Ishikawa (cell line): ENCODE results near the gene MAN1A2.

Experiments
- CEBPB ChIP-seq: IDR thresholded peaks from 2 replicates; pipeline ENCODE4 v1.6.1; 2012
- CREB1 ChIP-seq: IDR thresholded peaks from 2 replicates; pipeline ENCODE4 v1.6.1; 2012; ENCODE audit warnings: low read depth
- EGR1 ChIP-seq: IDR thresholded peaks from 2 replicates; pipeline ENCODE4 v1.6.1; 2012
- EP300 ChIP-seq: IDR thresholded peaks from 2 replicates; pipeline ENCODE4 v1.6.1; 2012; ENCODE audit warnings: borderline replicate concordance
- FOXM1 ChIP-seq: IDR thresholded peaks from 2 replicates; pipeline ENCODE4 v1.6.1; 2012; ENCODE audit warnings: low read depth, borderline replicate concordance
- RAD21 ChIP-seq: IDR thresholded peaks from 2 replicates; pipeline ENCODE4 v1.6.1; 2012; ENCODE audit warnings: low read depth
- TAF1 ChIP-seq: IDR thresholded peaks from 2 replicates; pipeline ENCODE4 v1.6.1; 2012; ENCODE audit warnings: low read depth, mild to moderate bottlenecking
- TCF12 ChIP-seq: IDR thresholded peaks from 2 replicates; pipeline ENCODE4 v1.6.1; 2012; ENCODE audit warnings: low read depth
- TEAD4 ChIP-seq: IDR thresholded peaks from 2 replicates; pipeline ENCODE4 v1.6.1; 2012
- YY1 ChIP-seq: IDR thresholded peaks from 2 replicates; pipeline ENCODE4 v1.6.1; 2012; ENCODE audit warnings: low read depth
- ZBTB7A ChIP-seq: IDR thresholded peaks from 2 replicates; pipeline ENCODE4 v1.6.1; 2012; ENCODE audit warnings: low read depth
- TF ChIP-seq, protein P1 (sequence below): IDR thresholded peaks from 2 replicates; pipeline ENCODE4 v1.6.1; 2012; ENCODE audit warnings: low read depth, mild to moderate bottlenecking
- TF ChIP-seq, protein P2 (sequence below): IDR thresholded peaks from 2 replicates; pipeline ENCODE4 v1.6.1; 2012
- TF ChIP-seq, protein P3 (sequence below): IDR thresholded peaks from 2 replicates; pipeline ENCODE4 v1.6.1; 2012

DNA sequence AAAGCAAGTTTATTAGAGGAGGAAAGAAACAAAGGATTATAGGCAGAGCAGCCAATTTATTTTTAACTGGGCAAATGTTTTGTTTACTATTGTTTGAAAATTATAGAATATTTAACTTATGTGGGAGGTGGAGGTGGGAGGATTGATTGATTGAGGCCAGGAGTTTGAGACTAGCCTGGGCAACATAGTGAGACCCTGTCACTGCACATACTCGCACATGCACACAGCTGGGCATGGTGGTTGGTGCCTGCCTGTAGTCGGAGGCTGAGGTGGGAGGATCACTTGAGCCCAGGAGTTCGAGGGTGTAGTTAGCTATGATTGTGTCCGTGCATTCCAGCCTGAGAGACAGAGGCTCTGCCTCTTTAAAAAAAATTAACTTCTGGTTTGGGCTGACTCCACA lies 6.7 kb downstream of the MAN1A2 start:
- TF ChIP-seq YY1 (no peak), EP300 (no peak), TCF12 (no peak), CREB1 (no peak), RAD21 (no peak), TEAD4 (no peak), ZBTB7A (no peak), TAF1 (no peak), EGR1 (no peak), FOXM1 (no peak), CEBPB (no peak)
- TF ChIP-seq, protein P1, sequence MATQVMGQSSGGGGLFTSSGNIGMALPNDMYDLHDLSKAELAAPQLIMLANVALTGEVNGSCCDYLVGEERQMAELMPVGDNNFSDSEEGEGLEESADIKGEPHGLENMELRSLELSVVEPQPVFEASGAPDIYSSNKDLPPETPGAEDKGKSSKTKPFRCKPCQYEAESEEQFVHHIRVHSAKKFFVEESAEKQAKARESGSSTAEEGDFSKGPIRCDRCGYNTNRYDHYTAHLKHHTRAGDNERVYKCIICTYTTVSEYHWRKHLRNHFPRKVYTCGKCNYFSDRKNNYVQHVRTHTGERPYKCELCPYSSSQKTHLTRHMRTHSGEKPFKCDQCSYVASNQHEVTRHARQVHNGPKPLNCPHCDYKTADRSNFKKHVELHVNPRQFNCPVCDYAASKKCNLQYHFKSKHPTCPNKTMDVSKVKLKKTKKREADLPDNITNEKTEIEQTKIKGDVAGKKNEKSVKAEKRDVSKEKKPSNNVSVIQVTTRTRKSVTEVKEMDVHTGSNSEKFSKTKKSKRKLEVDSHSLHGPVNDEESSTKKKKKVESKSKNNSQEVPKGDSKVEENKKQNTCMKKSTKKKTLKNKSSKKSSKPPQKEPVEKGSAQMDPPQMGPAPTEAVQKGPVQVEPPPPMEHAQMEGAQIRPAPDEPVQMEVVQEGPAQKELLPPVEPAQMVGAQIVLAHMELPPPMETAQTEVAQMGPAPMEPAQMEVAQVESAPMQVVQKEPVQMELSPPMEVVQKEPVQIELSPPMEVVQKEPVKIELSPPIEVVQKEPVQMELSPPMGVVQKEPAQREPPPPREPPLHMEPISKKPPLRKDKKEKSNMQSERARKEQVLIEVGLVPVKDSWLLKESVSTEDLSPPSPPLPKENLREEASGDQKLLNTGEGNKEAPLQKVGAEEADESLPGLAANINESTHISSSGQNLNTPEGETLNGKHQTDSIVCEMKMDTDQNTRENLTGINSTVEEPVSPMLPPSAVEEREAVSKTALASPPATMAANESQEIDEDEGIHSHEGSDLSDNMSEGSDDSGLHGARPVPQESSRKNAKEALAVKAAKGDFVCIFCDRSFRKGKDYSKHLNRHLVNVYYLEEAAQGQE = no peak
- TF ChIP-seq, protein P2, sequence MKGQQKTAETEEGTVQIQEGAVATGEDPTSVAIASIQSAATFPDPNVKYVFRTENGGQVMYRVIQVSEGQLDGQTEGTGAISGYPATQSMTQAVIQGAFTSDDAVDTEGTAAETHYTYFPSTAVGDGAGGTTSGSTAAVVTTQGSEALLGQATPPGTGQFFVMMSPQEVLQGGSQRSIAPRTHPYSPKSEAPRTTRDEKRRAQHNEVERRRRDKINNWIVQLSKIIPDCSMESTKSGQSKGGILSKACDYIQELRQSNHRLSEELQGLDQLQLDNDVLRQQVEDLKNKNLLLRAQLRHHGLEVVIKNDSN = no peak
- TF ChIP-seq, protein P3, sequence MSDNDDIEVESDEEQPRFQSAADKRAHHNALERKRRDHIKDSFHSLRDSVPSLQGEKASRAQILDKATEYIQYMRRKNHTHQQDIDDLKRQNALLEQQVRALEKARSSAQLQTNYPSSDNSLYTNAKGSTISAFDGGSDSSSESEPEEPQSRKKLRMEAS = no peak
